Measurements from ENCODE around the gene ARHGEF9.

ARHGEF9 gene

GRCh38 chrX:63738696-63739095, 46.3 kb downstream of the ARHGEF9 start:
- H3K27me3 ChIP-seq (ENCODE audit: control insufficient read depth, insufficient read depth, low read length), result no peaks in the 10 kb centered on the region
- H3K4me3 ChIP-seq (ENCODE audit: low read depth, low read length), result no peak overlapping the region
- H3K36me3 ChIP-seq (ENCODE audit: control insufficient read depth, insufficient read depth, low read length), result no peaks in the 10 kb centered on the region
- H3K9ac ChIP-seq, result no peak overlapping the region
- H3K79me2 ChIP-seq, result peaks cover 8% of the 10 kb centered on the region
- H3K4me1 ChIP-seq, result peaks cover 2% of the 10 kb centered on the region
- H2AFZ ChIP-seq, result no peak overlapping the region
- H3K9me3 ChIP-seq (ENCODE audit: control insufficient read depth, low read length), result no peaks in the 10 kb centered on the region
- no peak for TF ChIP-seq CTCF (IDR thresholded peaks at IDR 0.05)
- no peak overlapping the region for H3K4me2 ChIP-seq (ENCODE audit: low read length)
- no peak overlapping the region for H3K27ac ChIP-seq

GRCh38 chrX:63737131-63737921, 47.7 kb downstream of the ARHGEF9 start:
- Histone ChIP-seq H3K36me3 (ENCODE audit: control insufficient read depth, insufficient read depth, low read length) (no peaks in the 10 kb centered on the region), H3K27ac (no peak overlapping the region), H2AFZ (no peak overlapping the region), H3K9ac (no peak overlapping the region), H3K4me2 (ENCODE audit: low read length) (no peak overlapping the region), H3K9me3 (ENCODE audit: control insufficient read depth, low read length) (no peaks in the 10 kb centered on the region), H3K4me3 (ENCODE audit: low read depth, low read length) (no peak overlapping the region), H3K4me1 (no peaks in the 10 kb centered on the region), H3K79me2 (peaks cover 8% of the 10 kb centered on the region), H3K27me3 (ENCODE audit: control insufficient read depth, insufficient read depth, low read length) (no peaks in the 10 kb centered on the region)
- no peak for TF ChIP-seq CTCF (IDR thresholded peaks at IDR 0.05)

GRCh38 chrX:63735882-63736281, 49.1 kb downstream of the ARHGEF9 start:
- H3K9me3 ChIP-seq (ENCODE audit: control insufficient read depth, low read length), result no peaks in the 10 kb centered on the region
- no peak overlapping the region for H3K9ac ChIP-seq
- H3K79me2 ChIP-seq, result peaks cover 4% of the 10 kb centered on the region
- H3K4me1 ChIP-seq, result no peaks in the 10 kb centered on the region
- no peak overlapping the region for H2AFZ ChIP-seq
- H3K4me2 ChIP-seq (ENCODE audit: low read length), result no peak overlapping the region
- no peak overlapping the region for H3K4me3 ChIP-seq (ENCODE audit: low read depth, low read length)
- H3K27me3 ChIP-seq (ENCODE audit: control insufficient read depth, insufficient read depth, low read length), result no peaks in the 10 kb centered on the region
- TF ChIP-seq CTCF (IDR thresholded peaks at IDR 0.05), result no peak
- no peaks in the 10 kb centered on the region for H3K36me3 ChIP-seq (ENCODE audit: control insufficient read depth, insufficient read depth, low read length)
- H3K27ac ChIP-seq, result no peak overlapping the region

- no peaks in the 10 kb centered on the region for H3K79me2 ChIP-seq
- H3K4me1 ChIP-seq, result no peaks in the 10 kb centered on the region
- H3K4me2 ChIP-seq (ENCODE audit: low read length), result no peak overlapping the region
- no peak overlapping the region for H2AFZ ChIP-seq
- H3K9me3 ChIP-seq (ENCODE audit: control insufficient read depth, low read length), result no peaks in the 10 kb centered on the region
- H3K4me3 ChIP-seq (ENCODE audit: low read depth, low read length), result no peak overlapping the region
- H3K9ac ChIP-seq, result no peak overlapping the region
- no peaks in the 10 kb centered on the region for H3K27me3 ChIP-seq (ENCODE audit: control insufficient read depth, insufficient read depth, low read length)
- H3K27ac ChIP-seq, result no peak overlapping the region
- H3K36me3 ChIP-seq (ENCODE audit: control insufficient read depth, insufficient read depth, low read length), result no peaks in the 10 kb centered on the region
- TF ChIP-seq CTCF (IDR thresholded peaks at IDR 0.05), result no peak
Observed at GRCh38 chrX:63720293-63720692, 64.7 kb downstream of the ARHGEF9 start.

- H2AFZ ChIP-seq, result no peak overlapping the region
- H3K27ac ChIP-seq, result no peak overlapping the region
- H3K4me2 ChIP-seq (ENCODE audit: low read length), result no peak overlapping the region
- no peaks in the 10 kb centered on the region for H3K36me3 ChIP-seq (ENCODE audit: control insufficient read depth, insufficient read depth, low read length)
- no peak overlapping the region for H3K9ac ChIP-seq
- TF ChIP-seq CTCF (IDR thresholded peaks at IDR 0.05), result no peak
- H3K27me3 ChIP-seq (ENCODE audit: control insufficient read depth, insufficient read depth, low read length), result no peaks in the 10 kb centered on the region
- H3K4me3 ChIP-seq (ENCODE audit: low read depth, low read length), result no peak overlapping the region
- H3K4me1 ChIP-seq, result no peaks in the 10 kb centered on the region
- no peaks in the 10 kb centered on the region for H3K79me2 ChIP-seq
- H3K9me3 ChIP-seq (ENCODE audit: control insufficient read depth, low read length), result no peaks in the 10 kb centered on the region
Observed at GRCh38 chrX:63719633-63720032, 65.4 kb downstream of the ARHGEF9 start.

Measured in parathyroid adenoma (tissue), 2 donors.